Erythroblast (primary cell): ENCODE data around the gene TBC1D19.

Experiments
- GATA1 ChIP-seq: IDR thresholded peaks from 2 replicates; pipeline ENCODE4 v1.6.1; 2011; ENCODE audit warnings: low read depth, mild to moderate bottlenecking, control low read depth, low read length, moderate library complexity
- POLR2A ChIP-seq: IDR thresholded peaks from 2 replicates; pipeline ENCODE4 v1.6.1; 2011; ENCODE audit warnings: mild to moderate bottlenecking, low read length

GRCh38 chr4:26788341-26788733, 204.5 kb downstream of the TBC1D19 start:
- TF ChIP-seq POLR2A (no peak), GATA1 (no peak)
